Measurements from ENCODE around the gene TBATA.

TBATA gene

GRCh38 chr10:70753841-70754621, 31.1 kb downstream of the TBATA start:
- ChIA-PET POLR2A (ENCODE audit: low non-redundant PET) (no interaction called here), CTCF (interaction anchor here (0.6 to 2.2 kb wide), 4 partner anchors 16 to 225 kb away, joined by 3 to 6 read pairs (median 4); no protein-coding TSS in a partner anchor)
- no peak for TF ChIP-seq CTCF (conservative IDR thresholded peaks at IDR 0.05; ENCODE audit: low read depth)
- DNase-seq (ENCODE audit: low spot score): no peak
- H3K27ac ChIP-seq: no peak overlapping the region

GRCh38 chr10:70753026-70753663, 32.0 kb downstream of the TBATA start:
- no peak for DNase-seq (ENCODE audit: low spot score)
- H3K27ac ChIP-seq: no peak overlapping the region
- ChIA-PET POLR2A (ENCODE audit: low non-redundant PET) (no interaction called here), CTCF (interaction anchor here (2.2 kb wide), 1 partner anchor 203 kb away, joined by 6 read pairs; no protein-coding TSS in a partner anchor)
- TF ChIP-seq CTCF (conservative IDR thresholded peaks at IDR 0.05; ENCODE audit: low read depth): no peak

GRCh38 chr10:70752571-70752970, 32.6 kb downstream of the TBATA start:
- TF ChIP-seq CTCF (conservative IDR thresholded peaks at IDR 0.05; ENCODE audit: low read depth): no peak
- no peak for DNase-seq (ENCODE audit: low spot score)
- no peak overlapping the region for H3K27ac ChIP-seq
- CTCF ChIA-PET: no interaction called here
- POLR2A ChIA-PET (ENCODE audit: low non-redundant PET): no interaction called here

- no peak for DNase-seq (ENCODE audit: low spot score)
- H3K27ac ChIP-seq: no peak overlapping the region
- ChIA-PET CTCF (no interaction called here), POLR2A (ENCODE audit: low non-redundant PET) (no interaction called here)
- TF ChIP-seq CTCF (conservative IDR thresholded peaks at IDR 0.05; ENCODE audit: low read depth): no peak
Measured at GRCh38 chr10:70751991-70752390, 33.2 kb downstream of the TBATA start.

- no peak for TF ChIP-seq CTCF (conservative IDR thresholded peaks at IDR 0.05; ENCODE audit: low read depth)
- DNase-seq (ENCODE audit: low spot score): no peak
- ChIA-PET POLR2A (ENCODE audit: low non-redundant PET) (no interaction called here), CTCF (no interaction called here)
- no peak overlapping the region for H3K27ac ChIP-seq
Measured at GRCh38 chr10:70751356-70751755, 33.8 kb downstream of the TBATA start.

GRCh38 chr10:70750156-70750703, 34.9 kb downstream of the TBATA start:
- DNase-seq (ENCODE audit: low spot score): no peak
- ChIA-PET POLR2A (ENCODE audit: low non-redundant PET) (no interaction called here), CTCF (interaction anchor here (0.6 to 1.4 kb wide), 2 partner anchors 200 to 223 kb away, joined by 3 read pairs; no protein-coding TSS in a partner anchor)

More at GRCh38 chr10:70750156-70750703, 34.9 kb downstream of the TBATA start:
- H3K27ac ChIP-seq: no peak overlapping the region
- no peak for TF ChIP-seq CTCF (conservative IDR thresholded peaks at IDR 0.05; ENCODE audit: low read depth)

Data from RWPE1 (cell line).